Stimulated activated CD4-positive, alpha-beta T cell treated with anti-CD3 and anti-CD28 coated beads, Interleukin-12 subunit alpha, Interleukin-12 subunit beta, amount 100 ng/mL, for 48 hours (primary cell): ENCODE results near the gene NFE2.
A peak's percentile ranks its signal among the peaks of the same experiment; 100 is the strongest.

Source experiments
- DNase-seq, 3 donors: peaks; one replicate each; pipeline ENCODE4 v3.0.0-alpha.2; 2020; ENCODE audit warnings: low read depth in 2 of 3, low spot score in 1 of 3

NFE2 gene

GRCh38 chr12:54306925-54307741, 6.3 kb upstream of the NFE2 start:
- DNase-seq, result no peak

GRCh38 chr12:54304187-54304810, 3.5 kb upstream of the NFE2 start:
- no peak for DNase-seq

GRCh38 chr12:54303640-54304039, 2.8 kb upstream of the NFE2 start:
- no peak for DNase-seq

GRCh38 chr12:54301428-54302048, 723 bp upstream of the NFE2 start:
- no peak for DNase-seq

- no peak for DNase-seq
These were observed 537 bp downstream of the NFE2 start for GRCh38 chr12:54300225-54300731.

GRCh38 chr12:54299515-54300224, 1.1 kb downstream of the NFE2 start:
- DNase-seq, result no peak

GRCh38 chr12:54298904-54299303, 1.9 kb downstream of the NFE2 start:
- no peak for DNase-seq

GRCh38 chr12:54296393-54297099, 4.3 kb downstream of the NFE2 start:
- no peak for DNase-seq

GRCh38 chr12:54294953-54295566, 5.8 kb downstream of the NFE2 start:
- no peak for DNase-seq

GRCh38 chr12:54294152-54294952, 6.5 kb downstream of the NFE2 start:
- peak in 2 of 3 donors; percentile 58 to 61 for DNase-seq

- DNase-seq, result no peak
These were observed 7.9 kb downstream of the NFE2 start for GRCh38 chr12:54292931-54293241.

- DNase-seq, result no peak
These were observed 8.5 kb downstream of the NFE2 start for GRCh38 chr12:54292083-54292930.

GRCh38 chr12:54287261-54288157, 13.3 kb downstream of the NFE2 start:
- DNase-seq, result no peak

GRCh38 chr12:54286042-54287030, 14.5 kb downstream of the NFE2 start:
- no peak for DNase-seq

GRCh38 chr12:54285150-54286041, 15.4 kb downstream of the NFE2 start:
- DNase-seq, result no peak
